ENCODE data around the gene SLC25A15.
A peak's percentile ranks its signal among the peaks of the same experiment; 100 is the strongest.
"Not testable (repeated sequence)": the region's sequence is repeated elsewhere in the genome, so short reads cannot be mapped to it uniquely, and the experiment has no call there.

Gene SLC25A15

GRCh38 chr13:40812724-40813445, 23.5 kb downstream of the SLC25A15 start:
- CTCF ChIA-PET = interaction anchor here (0.5 to 0.6 kb wide), 2 partner anchors 83 to 101 kb away, joined by 3 read pairs; no protein-coding TSS in a partner anchor
- DNase-seq (ENCODE audit: extremely low spot score) = no peak
- POLR2A ChIA-PET = no interaction called here
- TF ChIP-seq FOXA1 (IDR thresholded peaks at IDR 0.05) (no peak), ZNF384 (IDR thresholded peaks at IDR 0.05) (no peak), CTBP1 (IDR thresholded peaks at IDR 0.05; ENCODE audit: borderline replicate concordance) (no peak)

GRCh38 chr13:40813667-40814454, 24.4 kb downstream of the SLC25A15 start:
- TF ChIP-seq ZNF384 (IDR thresholded peaks at IDR 0.05) = no peak
- no peak for TF ChIP-seq BHLHE40 (IDR thresholded peaks at IDR 0.05; ENCODE audit: borderline replicate concordance)
- TF ChIP-seq ARNT (IDR thresholded peaks at IDR 0.05) = no peak
- no peak for TF ChIP-seq ELF4 (IDR thresholded peaks at IDR 0.05)
- DNase-seq (ENCODE audit: extremely low spot score) = peak; percentile 46
- ChIA-PET POLR2A (interaction anchor here (1.0 kb wide), 1 partner anchor 108 kb away, joined by 3 read pairs; no protein-coding TSS in a partner anchor), CTCF (interaction anchor here (0.6 to 0.7 kb wide), 4 partner anchors 10 to 226 kb away, joined by 3 to 4 read pairs (median 4); no protein-coding TSS in a partner anchor)

DNA sequence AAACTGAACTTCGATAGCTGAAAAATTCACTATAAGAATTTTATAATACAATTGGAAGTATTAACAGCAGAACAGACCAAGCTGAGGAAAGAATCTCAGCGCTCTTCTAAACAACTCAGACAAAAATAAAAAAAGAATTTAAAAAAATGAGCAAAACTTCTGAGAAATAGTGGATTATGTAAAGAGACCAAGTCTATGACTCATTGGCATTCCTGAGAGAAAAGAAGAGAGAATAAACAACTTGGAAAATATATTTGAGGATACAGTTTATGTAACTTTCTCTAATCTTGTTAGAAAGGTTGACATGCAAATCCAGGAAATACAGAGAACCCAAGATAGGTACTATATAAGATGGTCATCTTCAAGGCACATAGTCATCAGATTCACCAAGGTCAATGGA, 25.4 kb downstream of the SLC25A15 start:
- no peak for DNase-seq (ENCODE audit: extremely low spot score)
- ChIA-PET POLR2A (interaction anchor here (1.0 kb wide), 1 partner anchor 107 kb away, joined by 3 read pairs; no protein-coding TSS in a partner anchor), CTCF (interaction anchor here (0.6 to 0.7 kb wide), 4 partner anchors 11 to 225 kb away, joined by 3 to 4 read pairs (median 4); no protein-coding TSS in a partner anchor)
- TF ChIP-seq TARDBP (IDR thresholded peaks at IDR 0.05) (no peak), FOXA1 (IDR thresholded peaks at IDR 0.05) (no peak), L3MBTL2 (conservative IDR thresholded peaks at IDR 0.05) (no peak), SP1 (IDR thresholded peaks at IDR 0.05) (no peak), CTBP1 (IDR thresholded peaks at IDR 0.05; ENCODE audit: borderline replicate concordance) (no peak)
- TF ChIP-seq, protein P1, sequence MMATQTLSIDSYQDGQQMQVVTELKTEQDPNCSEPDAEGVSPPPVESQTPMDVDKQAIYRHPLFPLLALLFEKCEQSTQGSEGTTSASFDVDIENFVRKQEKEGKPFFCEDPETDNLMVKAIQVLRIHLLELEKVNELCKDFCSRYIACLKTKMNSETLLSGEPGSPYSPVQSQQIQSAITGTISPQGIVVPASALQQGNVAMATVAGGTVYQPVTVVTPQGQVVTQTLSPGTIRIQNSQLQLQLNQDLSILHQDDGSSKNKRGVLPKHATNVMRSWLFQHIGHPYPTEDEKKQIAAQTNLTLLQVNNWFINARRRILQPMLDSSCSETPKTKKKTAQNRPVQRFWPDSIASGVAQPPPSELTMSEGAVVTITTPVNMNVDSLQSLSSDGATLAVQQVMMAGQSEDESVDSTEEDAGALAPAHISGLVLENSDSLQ (IDR thresholded peaks at IDR 0.05) = no peak

DNA sequence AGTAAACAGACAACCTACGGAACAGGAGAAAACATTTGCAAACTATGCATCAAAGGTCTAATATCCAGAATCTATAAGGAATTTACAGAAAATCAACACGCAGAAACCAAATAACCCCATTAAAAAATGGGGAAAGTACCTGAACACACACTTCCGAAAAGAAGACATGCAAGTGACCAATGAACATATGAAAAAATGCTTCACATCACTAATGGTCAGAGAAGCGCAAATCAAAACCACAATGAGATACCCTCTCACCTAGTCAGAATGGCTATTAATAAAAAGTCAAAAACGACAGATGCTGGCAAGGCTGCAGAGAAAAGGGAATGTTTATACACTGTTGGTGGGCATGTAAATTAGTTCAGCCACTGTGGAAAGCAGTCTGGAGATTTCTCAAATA, 29.5 kb downstream of the SLC25A15 start:
- ChIA-PET CTCF (no interaction called here), POLR2A (no interaction called here)
- TF ChIP-seq ARNT (IDR thresholded peaks at IDR 0.05) (no peak), BHLHE40 (IDR thresholded peaks at IDR 0.05; ENCODE audit: borderline replicate concordance) (no peak), SUZ12 (IDR thresholded peaks at IDR 0.05) (no peak), SP1 (IDR thresholded peaks at IDR 0.05) (no peak), LEF1 (IDR thresholded peaks at IDR 0.05; ENCODE audit: borderline replicate concordance) (no peak), ELF4 (IDR thresholded peaks at IDR 0.05) (no peak), TARDBP (IDR thresholded peaks at IDR 0.05) (no peak), HDGF (IDR thresholded peaks at IDR 0.05; ENCODE audit: borderline replicate concordance) (no peak), CTBP1 (IDR thresholded peaks at IDR 0.05; ENCODE audit: borderline replicate concordance) (no peak), NFRKB (IDR thresholded peaks at IDR 0.05) (no peak)
- TF ChIP-seq, protein P1 (IDR thresholded peaks at IDR 0.05) = no peak
- no peak for DNase-seq (ENCODE audit: extremely low spot score)

DNA sequence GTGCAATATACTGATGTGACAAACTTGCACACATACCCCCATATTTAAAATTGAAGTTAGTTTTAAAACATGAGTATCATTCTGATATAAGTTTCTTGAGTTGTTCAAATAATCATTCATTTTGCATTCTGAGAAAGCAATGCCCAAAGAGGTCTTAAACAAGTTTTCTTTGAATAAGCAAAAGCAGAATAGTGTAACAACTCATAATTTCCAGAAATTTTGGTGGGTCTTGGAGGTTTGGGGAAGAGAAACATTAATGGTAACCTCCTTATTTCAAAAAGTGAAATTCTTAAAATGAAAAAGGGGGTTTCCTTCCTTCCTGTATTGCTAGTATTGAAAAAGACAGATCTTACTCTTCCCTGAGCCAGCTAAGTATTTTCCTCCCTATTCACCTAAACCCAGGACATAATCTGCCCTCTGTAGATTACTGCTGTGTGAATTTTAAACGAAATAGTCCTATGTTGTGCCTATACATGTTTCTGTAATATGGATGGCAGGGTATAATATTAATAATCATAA, 30.4 kb downstream of the SLC25A15 start:
- DNase-seq (ENCODE audit: extremely low spot score) = no peak
- ChIA-PET POLR2A (no interaction called here), CTCF (no interaction called here)
- TF ChIP-seq ARNT (IDR thresholded peaks at IDR 0.05) = no peak
- TF ChIP-seq FOXA1 (IDR thresholded peaks at IDR 0.05) = no peak

GRCh38 chr13:40839725-40840124, 50.3 kb downstream of the SLC25A15 start:
- CTCF ChIA-PET; POLR2A ChIA-PET; DNase-seq (ENCODE audit: extremely low spot score): not testable (repeated sequence)

DNA sequence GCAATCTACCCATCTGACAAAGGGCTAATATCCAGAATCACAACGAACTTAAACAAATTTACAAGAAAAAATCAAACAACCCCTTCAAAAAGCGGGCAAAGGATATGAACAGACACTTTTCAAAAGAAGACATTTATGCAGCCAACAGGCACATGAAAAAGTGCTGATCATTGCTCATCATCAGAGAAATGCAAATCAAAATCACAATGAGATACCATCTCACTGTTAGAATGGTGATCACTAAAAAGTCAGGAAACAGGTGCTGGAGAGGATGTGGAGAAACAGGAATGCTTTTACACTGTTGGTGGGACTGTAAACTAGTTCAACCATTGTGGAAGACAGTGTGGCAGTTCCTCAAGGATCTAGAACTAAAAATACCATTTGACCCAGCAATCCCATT, 51.5 kb downstream of the SLC25A15 start:
- CTCF ChIA-PET; DNase-seq (ENCODE audit: extremely low spot score); POLR2A ChIA-PET: not testable (repeated sequence)

Measured in HEK293T (cell line).